ENCODE results near the gene FETUB.

The FETUB gene

GRCh38 chr3:186620213-186621092 is 19.7 kb upstream of the FETUB start:
- no peak overlapping the region for H3K4me3 ChIP-seq
- TF ChIP-seq, protein P1, sequence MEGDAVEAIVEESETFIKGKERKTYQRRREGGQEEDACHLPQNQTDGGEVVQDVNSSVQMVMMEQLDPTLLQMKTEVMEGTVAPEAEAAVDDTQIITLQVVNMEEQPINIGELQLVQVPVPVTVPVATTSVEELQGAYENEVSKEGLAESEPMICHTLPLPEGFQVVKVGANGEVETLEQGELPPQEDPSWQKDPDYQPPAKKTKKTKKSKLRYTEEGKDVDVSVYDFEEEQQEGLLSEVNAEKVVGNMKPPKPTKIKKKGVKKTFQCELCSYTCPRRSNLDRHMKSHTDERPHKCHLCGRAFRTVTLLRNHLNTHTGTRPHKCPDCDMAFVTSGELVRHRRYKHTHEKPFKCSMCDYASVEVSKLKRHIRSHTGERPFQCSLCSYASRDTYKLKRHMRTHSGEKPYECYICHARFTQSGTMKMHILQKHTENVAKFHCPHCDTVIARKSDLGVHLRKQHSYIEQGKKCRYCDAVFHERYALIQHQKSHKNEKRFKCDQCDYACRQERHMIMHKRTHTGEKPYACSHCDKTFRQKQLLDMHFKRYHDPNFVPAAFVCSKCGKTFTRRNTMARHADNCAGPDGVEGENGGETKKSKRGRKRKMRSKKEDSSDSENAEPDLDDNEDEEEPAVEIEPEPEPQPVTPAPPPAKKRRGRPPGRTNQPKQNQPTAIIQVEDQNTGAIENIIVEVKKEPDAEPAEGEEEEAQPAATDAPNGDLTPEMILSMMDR (IDR thresholded peaks at IDR 0.05), result no peak

DNA sequence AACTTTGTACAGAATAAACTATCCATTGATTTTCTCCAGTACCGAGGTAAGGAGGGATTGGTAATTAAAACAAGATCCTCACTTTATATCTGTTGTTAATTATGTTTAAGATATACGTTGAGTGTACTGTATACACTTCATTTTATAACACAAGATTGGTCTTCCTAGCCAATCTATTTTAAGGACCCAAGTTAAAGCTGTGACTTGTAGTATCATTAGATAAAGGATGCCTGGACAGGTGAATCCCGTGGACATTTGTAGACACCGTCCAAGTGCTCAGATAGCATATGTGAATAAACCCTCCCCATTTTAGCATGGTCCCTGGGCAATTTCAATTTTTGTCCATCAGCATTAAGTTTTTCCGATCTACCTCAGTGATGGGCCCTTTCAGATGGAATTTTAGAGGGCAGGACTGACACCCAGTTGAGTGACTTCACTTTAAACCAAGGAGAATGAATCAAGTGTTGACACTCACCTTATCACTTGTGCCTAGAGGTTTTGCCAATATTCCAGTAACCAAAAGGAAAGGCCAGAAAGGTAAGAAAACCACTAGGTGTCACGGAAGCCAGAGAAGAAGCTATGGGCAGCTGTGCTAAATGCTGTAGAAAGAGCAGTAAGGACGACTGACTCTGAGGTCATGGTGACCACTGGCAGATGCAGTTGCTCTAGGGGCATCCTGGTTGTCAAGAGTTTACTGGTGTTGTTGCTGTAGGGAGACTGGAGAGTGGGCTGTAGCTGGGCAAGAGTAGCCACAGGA is 18.1 kb upstream of the FETUB start:
- TF ChIP-seq, protein P1 (IDR thresholded peaks at IDR 0.05), result no peak
- Histone ChIP-seq H3K27ac (no peak overlapping the region), H3K4me3 (no peak overlapping the region)
- DNase-seq (ENCODE audit: low spot score), result no peak

More at GRCh38 chr3:186620213-186621092, 19.7 kb upstream of the FETUB start:
- DNase-seq (ENCODE audit: low spot score), result no peak
- H3K27ac ChIP-seq, result no peak overlapping the region

- Histone ChIP-seq H3K4me3 (no peak overlapping the region), H3K27ac (no peak overlapping the region)
- no peak for DNase-seq (ENCODE audit: low spot score)
- TF ChIP-seq, protein P1 (IDR thresholded peaks at IDR 0.05), result no peak
Measured at GRCh38 chr3:186622651-186623310, 17.4 kb upstream of the FETUB start.

DNA sequence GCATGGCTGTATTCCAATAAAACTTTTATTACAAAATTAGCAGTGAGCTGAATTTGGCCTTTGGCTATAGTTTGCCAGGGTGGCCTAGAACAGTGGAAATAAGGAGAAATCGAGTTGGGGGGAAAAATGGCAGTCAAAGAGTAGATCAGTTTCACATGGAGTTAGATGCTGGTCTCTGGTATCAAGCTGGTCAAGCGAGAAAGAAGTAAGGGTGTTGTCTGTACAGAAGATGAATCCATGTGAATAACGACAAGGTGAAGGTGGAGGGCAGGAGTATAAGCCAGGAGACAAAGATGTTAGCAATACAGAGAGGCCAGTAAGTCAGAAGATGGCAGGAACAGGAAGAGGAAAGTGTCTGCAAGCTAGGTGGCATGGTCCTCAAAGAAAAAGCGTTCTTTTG is 15.6 kb upstream of the FETUB start:
- Histone ChIP-seq H3K27ac (no peak overlapping the region), H3K4me3 (no peak overlapping the region)
- no peak for DNase-seq (ENCODE audit: low spot score)
- TF ChIP-seq, protein P1 (IDR thresholded peaks at IDR 0.05), result no peak

GRCh38 chr3:186625600-186626042 is 14.6 kb upstream of the FETUB start:
- no peak overlapping the region for H3K27ac ChIP-seq
- TF ChIP-seq, protein P1 (IDR thresholded peaks at IDR 0.05), result no peak
- DNase-seq (ENCODE audit: low spot score), result no peak
- no peak overlapping the region for H3K4me3 ChIP-seq

GRCh38 chr3:186626254-186626847 is 13.8 kb upstream of the FETUB start:
- no peak for DNase-seq (ENCODE audit: low spot score)
- TF ChIP-seq, protein P1 (IDR thresholded peaks at IDR 0.05), result no peak
- H3K4me3 ChIP-seq, result no peak overlapping the region
- no peak overlapping the region for H3K27ac ChIP-seq

All from coronary artery (tissue), 2 donors.